DMS 273 (cell line): ENCODE measurements around the gene STIM2.
A peak's percentile ranks its signal among the peaks of the same experiment; 100 is the strongest.
"Not testable (repeated sequence)": the region's sequence is repeated elsewhere in the genome, so short reads cannot be mapped to it uniquely, and the experiment has no call there.

ENCODE experiments used
- DNase-seq: peaks from one replicate; lab custom pipeline; 2025; ENCODE audit not compliant: unreplicated experiment; lab: John Stamatoyannopoulos, UW

The STIM2 gene

GRCh38 chr4:26947318-26947717 lies 86.7 kb downstream of the STIM2 start:
- DNase-seq = no peak

GRCh38 chr4:26950446-26950845 lies 89.8 kb downstream of the STIM2 start:
- no peak for DNase-seq

GRCh38 chr4:26952891-26953290 lies 92.2 kb downstream of the STIM2 start:
- no peak for DNase-seq

- no peak for DNase-seq
Measured at GRCh38 chr4:26953366-26953765, 92.7 kb downstream of the STIM2 start.

- DNase-seq = no peak
Measured at GRCh38 chr4:26953770-26954423, 93.3 kb downstream of the STIM2 start.

GRCh38 chr4:26955241-26955640 lies 94.6 kb downstream of the STIM2 start:
- no peak for DNase-seq

GRCh38 chr4:26958925-26959653 lies 98.4 kb downstream of the STIM2 start:
- DNase-seq = no peak

- no peak for DNase-seq
Measured at GRCh38 chr4:26959654-26960047, 99.0 kb downstream of the STIM2 start.

- DNase-seq = peak; percentile 12
Measured at GRCh38 chr4:26962720-26963119, 102.1 kb downstream of the STIM2 start.

GRCh38 chr4:26964512-26964911 lies 103.9 kb downstream of the STIM2 start:
- no peak for DNase-seq

- no peak for DNase-seq
Measured at GRCh38 chr4:26964994-26965393, 104.4 kb downstream of the STIM2 start.

- DNase-seq = not testable (repeated sequence)
Measured at GRCh38 chr4:26975464-26976181, 115.0 kb downstream of the STIM2 start.

- DNase-seq = no peak
Measured at GRCh38 chr4:26978387-26979053, 117.9 kb downstream of the STIM2 start.

- no peak for DNase-seq
Measured at GRCh38 chr4:26984896-26985295, 124.3 kb downstream of the STIM2 start.

GRCh38 chr4:26985873-26986272 lies 125.2 kb downstream of the STIM2 start:
- no peak for DNase-seq

GRCh38 chr4:26987191-26987590 lies 126.5 kb downstream of the STIM2 start:
- no peak for DNase-seq

GRCh38 chr4:26991057-26991456 lies 130.4 kb downstream of the STIM2 start:
- no peak for DNase-seq

- peak; percentile 43 for DNase-seq
Measured at GRCh38 chr4:26992657-26993361, 132.2 kb downstream of the STIM2 start.

- no peak for DNase-seq
Measured at GRCh38 chr4:26993539-26993938, 132.9 kb downstream of the STIM2 start.

GRCh38 chr4:26993967-26994366 lies 133.3 kb downstream of the STIM2 start:
- DNase-seq = no peak

GRCh38 chr4:26995316-26995715 lies 134.7 kb downstream of the STIM2 start:
- DNase-seq = no peak
